ENCODE measurements around the gene RUNX1. TPM values are rescaled to one million over a fixed set of nuclear protein-coding genes. Genes with fewer than 3 reads are reported as not detected.

The RUNX1 gene
- total and polyA plus RNA-seq, 2 donors (not counting 3 experiments of a cell fraction or from before 2014, with no cell fraction given), result 4.6 to 17.9 TPM

- ChIA-PET CTCF (interaction anchor here (1.8 kb wide), 1 partner anchor 13 kb away, joined by 5 read pairs; no protein-coding TSS in a partner anchor), POLR2A (no interaction called here)
- Histone ChIP-seq H3K79me2 (ENCODE audit: control insufficient read depth, insufficient read depth, low read length) (no peaks in the 10 kb centered on the region), H2AFZ (ENCODE audit: low read depth, low read length) (no peak overlapping the region), H3K36me3 (ENCODE audit: control insufficient read depth in 2 of 2, extremely low read depth in 1 of 2, insufficient read depth in 2 of 2, low read length in 2 of 2) (peaks cover 0 to 4% of the 10 kb centered on the region in 2 experiments), H3K4me2 (ENCODE audit: insufficient read depth, low read length) (no peak overlapping the region), H3K27ac (ENCODE audit: insufficient read depth, low read depth, low read length) (no peak overlapping the region), H3K9me1 (replicated peaks; ENCODE audit: control insufficient read depth, extremely low read depth, insufficient read depth, low read length) (no peaks in the 10 kb centered on the region), H3K9ac (replicated peaks; ENCODE audit: extremely low read depth, insufficient read depth, low read length) (no peak overlapping the region), H3K4me3 (replicated peaks in 1 of 3; ENCODE audit: insufficient read depth in 1 of 3, low read depth in 1 of 3, low read length in 3 of 3) (no peak overlapping the region), H3K9me3 (replicated peaks; ENCODE audit: control insufficient read depth, insufficient read depth, low read length) (no peaks in the 10 kb centered on the region), H3K27me3 (ENCODE audit: control insufficient read depth in 2 of 2, insufficient read depth in 2 of 2, low read length in 2 of 2) (no peaks in the 10 kb centered on the region), H3K4me1 (ENCODE audit: control insufficient read depth, extremely low read depth, insufficient read depth, low read length) (no peaks in the 10 kb centered on the region), H4K20me1 (replicated peaks; ENCODE audit: control insufficient read depth, extremely low read depth, insufficient read depth, low read length) (no peaks in the 10 kb centered on the region)
- no TSS peak for BruUV-seq (replicated peaks)
- dilution Hi-C loops (cut with MboI; ENCODE audit: extremely low pct_ligation_motif_present, low sequenced_read_pairs), result no loop called here
- TF ChIP-seq GATA2 (IDR thresholded peaks at IDR 0.05; ENCODE audit: insufficient read depth, insufficient read length, low read depth, low read length), result no peak
- TF ChIP-seq POLR2A (IDR thresholded peaks at IDR 0.05; ENCODE audit: low read depth, low read length), result no peak
- TF ChIP-seq MYC (IDR thresholded peaks at IDR 0.05; ENCODE audit: low read depth, low read length), result no peak
- no peak for TF ChIP-seq JUN (IDR thresholded peaks at IDR 0.05; ENCODE audit: borderline replicate concordance, insufficient read depth, insufficient read length, low read depth)
- TF ChIP-seq EZH2 (IDR thresholded peaks at IDR 0.05; ENCODE audit: borderline replicate concordance, low read depth, low read length, severe bottlenecking), result no peak
- no peak for TF ChIP-seq MAX (IDR thresholded peaks at IDR 0.05; ENCODE audit: insufficient read depth, insufficient read length)
- no peak for TF ChIP-seq FOS (IDR thresholded peaks at IDR 0.05; ENCODE audit: borderline replicate concordance, insufficient read depth, low read length)
- TF ChIP-seq CTCF (IDR thresholded peaks at IDR 0.05; ENCODE audit: extremely low read depth in 1 of 2, insufficient read depth in 1 of 2, low read depth in 1 of 2, low read length in 2 of 2), result no peak
- TF ChIP-seq POLR2AphosphoS5 (IDR thresholded peaks at IDR 0.05; ENCODE audit: insufficient read depth, low read depth, low read length), result no peak
- no peak for DNase-seq (ENCODE audit: low read depth, low spot score)
- intact Hi-C loops (cut with micrococcal nuclease), result no loop called here
- FAIRE-seq, result no peak
Observed at GRCh38 chr21:34794686-34795085, 254.4 kb downstream of the RUNX1 start.

Data from endothelial cell of umbilical vein (primary cell).